Upper lobe of right lung (tissue), 1 donor: Measurements from ENCODE around the gene PDLIM5. TPM values are rescaled to one million over a fixed set of nuclear protein-coding genes. Genes with fewer than 3 reads are reported as not detected.

ENCODE experiments used
- ATAC-seq: fragments of 200-7000 bp; cut with Tn5 transposase; one replicate; pipeline ENCODE4 v1.9.1; 2020; ENCODE audit warnings: mild to moderate bottlenecking, moderate library complexity
- DNase-seq: peaks from one replicate; pipeline ENCODE4 v3.0.0-alpha.2; 2020
- H3K27ac ChIP-seq: fragments of 200-600 bp; one replicate; pipeline ENCODE4 v1.8.0; 2022
- H3K27me3 ChIP-seq: fragments of 200-600 bp; one replicate; pipeline ENCODE4 v1.8.0; 2022; ENCODE audit warnings: mild to moderate bottlenecking
- H3K36me3 ChIP-seq: fragments of 200-600 bp; one replicate; pipeline ENCODE4 v1.8.0; 2022
- H3K4me1 ChIP-seq: fragments of 200-600 bp; one replicate; pipeline ENCODE4 v1.8.0; 2022
- H3K4me3 ChIP-seq: fragments of 200-600 bp; one replicate; pipeline ENCODE4 v1.8.0; 2022; ENCODE audit warnings: mild to moderate bottlenecking
- H3K9me3 ChIP-seq: fragments of 200-600 bp; one replicate; pipeline ENCODE4 v1.8.0; 2022
- CTCF ChIP-seq: fragments of 200-600 bp; IDR thresholded peaks from one replicate; pipeline ENCODE4 v1.8.0; 2022; ENCODE audit warnings: antibody characterized with exemption
- intact Hi-C: fragments of 100-400 bp; cut with DNase I; formaldehyde crosslinking; loops from one replicate; pipeline ENCODE4 v1.11.0; 2022
- total RNA-seq: library from RNA; stranded (reverse); fragmentation: NEBNext Ultra II Directional; extraction: Animal tissue kit (Norgen Biotek cat#: 25700); gene quantifications from one replicate; pipeline ENCODE4 v1.2.1, GENCODE V29; 2021
- donor health status: DM: no; HTN: yes; CAD: no; lungs with severe emphysema.

The PDLIM5 gene
- total RNA-seq, 1 donor from 2014 or later = 82.8 TPM

GRCh38 chr4:94412019-94412657 lies 39.6 kb upstream of the PDLIM5 start:
- peaks cover 6% of the 10 kb centered on the region for H3K4me1 ChIP-seq
- H3K4me3 ChIP-seq = no peak overlapping the region
- H3K36me3 ChIP-seq = no peaks in the 10 kb centered on the region
- no peak for DNase-seq
- H3K27me3 ChIP-seq = no peaks in the 10 kb centered on the region
- no peak for TF ChIP-seq CTCF
- intact Hi-C loops = no loop called here
- no peaks in the 10 kb centered on the region for H3K9me3 ChIP-seq
- H3K27ac ChIP-seq = no peak overlapping the region
- no peak for ATAC-seq

GRCh38 chr4:94412658-94413038 lies 39.1 kb upstream of the PDLIM5 start:
- no peak overlapping the region for H3K4me3 ChIP-seq
- DNase-seq (no peak), ATAC-seq (no peak)
- TF ChIP-seq CTCF = no peak
- H3K36me3 ChIP-seq = no peaks in the 10 kb centered on the region
- no peak overlapping the region for H3K27ac ChIP-seq
- intact Hi-C loops = no loop called here
- no peaks in the 10 kb centered on the region for H3K27me3 ChIP-seq
- no peaks in the 10 kb centered on the region for H3K9me3 ChIP-seq
- peaks cover 6% of the 10 kb centered on the region for H3K4me1 ChIP-seq

- Histone ChIP-seq H3K4me1 (peaks cover 6% of the 10 kb centered on the region), H3K4me3 (no peak overlapping the region), H3K9me3 (no peaks in the 10 kb centered on the region), H3K36me3 (no peaks in the 10 kb centered on the region), H3K27ac (no peak overlapping the region), H3K27me3 (no peaks in the 10 kb centered on the region)
- ATAC-seq (no peak), DNase-seq (no peak)
- intact Hi-C loops = no loop called here
- no peak for TF ChIP-seq CTCF
Observed at GRCh38 chr4:94413085-94413840, 38.5 kb upstream of the PDLIM5 start.

- no peaks in the 10 kb centered on the region for H3K27me3 ChIP-seq
- no peak for TF ChIP-seq CTCF
- ATAC-seq (no peak), DNase-seq (no peak)
- no peak overlapping the region for H3K4me3 ChIP-seq
- H3K9me3 ChIP-seq = no peaks in the 10 kb centered on the region
- no peak overlapping the region for H3K27ac ChIP-seq
- intact Hi-C loops = no loop called here
- no peaks in the 10 kb centered on the region for H3K36me3 ChIP-seq
- H3K4me1 ChIP-seq = peaks cover 6% of the 10 kb centered on the region
Observed at GRCh38 chr4:94414907-94415306, 36.8 kb upstream of the PDLIM5 start.

GRCh38 chr4:94415448-94415847 lies 36.3 kb upstream of the PDLIM5 start:
- Histone ChIP-seq H3K36me3 (no peaks in the 10 kb centered on the region), H3K4me3 (no peak overlapping the region), H3K27me3 (no peaks in the 10 kb centered on the region), H3K27ac (no peak overlapping the region), H3K4me1 (peaks cover 6% of the 10 kb centered on the region), H3K9me3 (no peaks in the 10 kb centered on the region)
- DNase-seq (no peak), ATAC-seq (no peak)
- no peak for TF ChIP-seq CTCF
- intact Hi-C loops = no loop called here
